ENCODE results near the gene SRGAP1. TPM values are rescaled to one million over a fixed set of nuclear protein-coding genes. Genes with fewer than 3 reads are reported as not detected.

The SRGAP1 gene
- total and polyA plus RNA-seq, 2 of the 8 experiments (the other 6 are each of a cell fraction or from before 2014, with no cell fraction given): 3.2 to 7.3 TPM

DNA sequence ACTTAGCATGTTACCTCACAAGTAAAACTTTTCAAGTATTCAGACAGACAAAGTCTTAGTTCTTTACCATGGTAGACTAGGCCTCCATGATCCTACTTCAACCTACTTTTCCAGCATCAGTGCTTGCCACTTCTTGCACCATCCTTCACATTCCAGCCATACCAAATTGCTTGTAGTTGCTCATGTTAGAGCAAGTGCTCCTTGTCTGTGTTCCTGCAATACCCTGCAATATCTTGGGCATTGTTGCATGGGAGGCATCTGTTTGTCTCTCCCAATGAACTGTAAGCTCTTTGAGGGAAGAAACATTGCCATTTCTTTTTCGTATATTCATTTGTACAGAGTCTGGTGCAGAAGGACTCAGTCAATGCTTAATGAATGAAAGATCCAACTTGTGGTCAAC is 78.0 kb downstream of the SRGAP1 start:
- Histone ChIP-seq H3K4ac (replicated peaks; ENCODE audit: insufficient read length, low read depth, low read length) (no peak overlapping the region), H3K23me2 (ENCODE audit: low read depth, low read length) (no peaks in the 10 kb centered on the region), H3K14ac (ENCODE audit: insufficient read length) (no peak overlapping the region), H2BK15ac (ENCODE audit: low read length) (no peak overlapping the region), H2BK5ac (ENCODE audit: low read depth, low read length) (no peak overlapping the region), H3K23ac (ENCODE audit: insufficient read length) (no peak overlapping the region), H4K8ac (ENCODE audit: extremely low read depth, insufficient read depth, low read length) (no peak overlapping the region), H3K4me1 (replicated peaks in 1 of 4; ENCODE audit: control insufficient read depth in 3 of 4, insufficient read depth in 4 of 4, low read length in 3 of 4) (peaks cover 0 to 4% (median 2%) of the 10 kb centered on the region in 4 experiments; a peak in 2 of 7 replicates), H4K20me1 (replicated peaks in 1 of 2; ENCODE audit: control insufficient read depth in 1 of 2, insufficient read depth in 2 of 2, low read length in 2 of 2) (no peaks in the 10 kb centered on the region), H4K5ac (ENCODE audit: insufficient read length, low read depth, low read length) (no peak overlapping the region), H3K18ac (ENCODE audit: extremely low read depth, low read length) (no peak overlapping the region; the same call in 1 of the 2 replicates), H3K9me3 (ENCODE audit: insufficient read depth in 2 of 2, low read depth in 1 of 2, low read length in 1 of 2) (no peaks in the 10 kb centered on the region), H3K27me3 (replicated peaks in 1 of 4; ENCODE audit: control insufficient read depth in 3 of 4, extremely low read depth in 1 of 4, insufficient read depth in 3 of 4, low read length in 3 of 4) (no peaks in the 10 kb centered on the region), H2AFZ (ENCODE audit: low read length) (no peak overlapping the region), H2BK12ac (ENCODE audit: low read depth, low read length) (no peak overlapping the region), H3K27ac (ENCODE audit: low read depth, low read length) (no peak overlapping the region), H3K36me3 (ENCODE audit: control insufficient read depth in 2 of 4, insufficient read depth in 4 of 4, low read length in 3 of 4) (no peaks in the 10 kb centered on the region), H3K56ac (replicated peaks; ENCODE audit: insufficient read length, low read depth, low read length) (no peak overlapping the region), H3K4me2 (ENCODE audit: insufficient read depth in 1 of 2, low read depth in 2 of 2, low read length in 2 of 2) (no peak overlapping the region), H2BK120ac (replicated peaks; ENCODE audit: low read depth, low read length) (no peak overlapping the region), H2BK20ac (ENCODE audit: low read length) (no peak overlapping the region), H3K79me1 (ENCODE audit: low read depth, low read length) (no peaks in the 10 kb centered on the region), H3K9ac (replicated peaks in 1 of 4; ENCODE audit: extremely low read depth in 1 of 4, low read depth in 3 of 4, low read length in 3 of 4) (no peak overlapping the region), H4K91ac (replicated peaks; ENCODE audit: insufficient read length, low read length) (no peak overlapping the region), H2AK5ac (ENCODE audit: low read depth, low read length) (no peak overlapping the region), H3K79me2 (ENCODE audit: control insufficient read depth in 1 of 2, insufficient read depth in 2 of 2, low read length in 2 of 2) (no peaks in the 10 kb centered on the region; a peak in 1 of 4 replicates), H3K4me3 (ENCODE audit: extremely low read depth in 1 of 4, insufficient read depth in 2 of 4, low read depth in 3 of 4, low read length in 4 of 4) (no peak overlapping the region)
- ChIA-PET POLR2A (ENCODE audit: partially characterized antibody) (interaction anchor here (1.3 kb wide), 1 partner anchor 55 kb away, joined by 3 read pairs; no protein-coding TSS in a partner anchor), CTCF (ENCODE audit: partially characterized antibody) (no interaction called here)
- FAIRE-seq (no peak), DNase-seq (ENCODE audit: low read depth in 1 of 2, low spot score in 2 of 2) (no peak)
- 80% methylated on average over 1 of the region's 1 CpG; no CpG with 5 or more reads in 1 of the 2 experiments for WGBS, 2 experiments (ENCODE audit: extremely low coverage in 1 of 2, insufficient coverage in 1 of 2, insufficient read length in 1 of 2, insufficient replicate concordance in 2 of 2, low coverage in 1 of 2, low lambda C conversion rate in 2 of 2, missing lambda C conversion rate in 1 of 2)
- TF ChIP-seq CEBPB (IDR thresholded peaks at IDR 0.05; ENCODE audit: low read depth, low read length): peak; percentile 42; the same call in 1 of the 2 replicates
- TF ChIP-seq PHF8 (conservative IDR thresholded peaks at IDR 0.05; ENCODE audit: low read depth, low read length): no peak
- no peak for TF ChIP-seq NANOG (IDR thresholded peaks at IDR 0.05; ENCODE audit: insufficient read depth, low read depth, low read length, poor library complexity, severe bottlenecking)
- TF ChIP-seq CTCF (IDR thresholded peaks at IDR 0.05; ENCODE audit: control extremely low read depth in 1 of 3, insufficient read depth in 1 of 3, low read depth in 1 of 3, low read length in 3 of 3): no peak
- TF ChIP-seq NRF1 (IDR thresholded peaks at IDR 0.05; ENCODE audit: low read depth, low read length): no peak
- peak; percentile 81 for TF ChIP-seq TEAD4 (IDR thresholded peaks at IDR 0.05; ENCODE audit: low read depth, low read length)
- no peak for TF ChIP-seq KDM4A (IDR thresholded peaks at IDR 0.05; ENCODE audit: low read depth, low read length, severe bottlenecking)
- TF ChIP-seq CBX8 (IDR thresholded peaks at IDR 0.05; ENCODE audit: borderline replicate concordance, low read depth, low read length): no peak
- TF ChIP-seq EP300 (IDR thresholded peaks at IDR 0.05; ENCODE audit: borderline replicate concordance in 1 of 2, low read depth in 2 of 2, low read length in 2 of 2): no peak
- no peak for TF ChIP-seq ZNF274 (IDR thresholded peaks at IDR 0.05; ENCODE audit: borderline replicate concordance, extremely low read depth, low read length)
